HUES48 (cell line): ENCODE measurements around the gene ZBTB7B.
A peak's percentile ranks its signal among the peaks of the same experiment; 100 is the strongest.

Experiments
- H3K27ac ChIP-seq: one replicate; pipeline ENCODE4 v1.7.0; 2013; ENCODE audit warnings: low read depth, low read length, inconsistent platforms
- H3K27me3 ChIP-seq: 2 replicates; pipeline ENCODE4 v1.6.1; 2013; ENCODE audit warnings: mild to moderate bottlenecking, low read length; ENCODE audit not compliant: control insufficient read depth, insufficient read depth
- H3K36me3 ChIP-seq: 2 replicates; pipeline ENCODE4 v1.6.1; 2013; ENCODE audit warnings: low read length; ENCODE audit not compliant: control insufficient read depth, insufficient read depth
- H3K4me1 ChIP-seq: 2 replicates; pipeline ENCODE4 v1.6.1; 2013; ENCODE audit warnings: mild to moderate bottlenecking, low read length; ENCODE audit not compliant: control insufficient read depth, insufficient read depth
- H3K4me3 ChIP-seq: 2 replicates; pipeline ENCODE4 v1.5.1; 2013; ENCODE audit warnings: mild to moderate bottlenecking, low read depth, low read length
- H3K9ac ChIP-seq: 2 replicates; pipeline ENCODE4 v1.6.1; 2013; ENCODE audit warnings: mild to moderate bottlenecking, low read depth, low read length, moderate library complexity
- H3K9me3 ChIP-seq: 2 replicates; pipeline ENCODE4 v1.6.1; 2013; ENCODE audit warnings: low read length; ENCODE audit not compliant: control insufficient read depth, insufficient read depth

Gene ZBTB7B

DNA sequence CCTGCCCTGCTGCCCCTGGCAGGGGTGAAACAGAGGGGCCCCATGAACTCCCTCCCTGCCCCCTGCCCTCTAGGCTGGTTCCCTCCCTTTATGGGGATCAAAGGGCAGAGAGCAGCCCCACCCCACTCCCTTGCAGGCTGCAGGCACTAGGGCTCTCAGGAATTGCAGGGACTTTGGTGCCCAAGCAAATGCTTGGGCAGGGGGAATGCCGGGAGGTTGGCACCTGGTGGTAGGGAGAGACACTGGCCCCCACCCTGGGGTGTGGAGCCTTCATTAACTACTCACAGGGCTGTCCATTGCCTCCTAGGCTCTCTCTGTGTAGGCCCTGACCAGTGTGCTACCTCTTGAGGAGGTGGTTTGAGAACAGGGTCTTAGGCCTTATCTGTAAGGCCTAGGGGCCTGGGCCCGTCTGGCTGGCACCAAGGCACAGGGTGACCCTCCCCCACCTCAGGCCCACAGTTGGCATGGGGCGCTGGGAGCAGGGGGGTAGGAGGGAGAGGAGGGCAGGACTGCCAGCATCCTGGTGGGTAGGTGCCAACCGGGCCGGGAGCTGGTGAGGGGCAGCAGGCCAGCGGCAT is 4.7 kb downstream of the ZBTB7B start:
- Histone ChIP-seq H3K27me3 (no peaks in the 10 kb centered on the region), H3K27ac (no peak overlapping the region), H3K36me3 (no peaks in the 10 kb centered on the region), H3K4me1 (peaks cover 21% of the 10 kb centered on the region), H3K9me3 (no peaks in the 10 kb centered on the region), H3K9ac (no peak overlapping the region), H3K4me3 (no peak overlapping the region)

DNA sequence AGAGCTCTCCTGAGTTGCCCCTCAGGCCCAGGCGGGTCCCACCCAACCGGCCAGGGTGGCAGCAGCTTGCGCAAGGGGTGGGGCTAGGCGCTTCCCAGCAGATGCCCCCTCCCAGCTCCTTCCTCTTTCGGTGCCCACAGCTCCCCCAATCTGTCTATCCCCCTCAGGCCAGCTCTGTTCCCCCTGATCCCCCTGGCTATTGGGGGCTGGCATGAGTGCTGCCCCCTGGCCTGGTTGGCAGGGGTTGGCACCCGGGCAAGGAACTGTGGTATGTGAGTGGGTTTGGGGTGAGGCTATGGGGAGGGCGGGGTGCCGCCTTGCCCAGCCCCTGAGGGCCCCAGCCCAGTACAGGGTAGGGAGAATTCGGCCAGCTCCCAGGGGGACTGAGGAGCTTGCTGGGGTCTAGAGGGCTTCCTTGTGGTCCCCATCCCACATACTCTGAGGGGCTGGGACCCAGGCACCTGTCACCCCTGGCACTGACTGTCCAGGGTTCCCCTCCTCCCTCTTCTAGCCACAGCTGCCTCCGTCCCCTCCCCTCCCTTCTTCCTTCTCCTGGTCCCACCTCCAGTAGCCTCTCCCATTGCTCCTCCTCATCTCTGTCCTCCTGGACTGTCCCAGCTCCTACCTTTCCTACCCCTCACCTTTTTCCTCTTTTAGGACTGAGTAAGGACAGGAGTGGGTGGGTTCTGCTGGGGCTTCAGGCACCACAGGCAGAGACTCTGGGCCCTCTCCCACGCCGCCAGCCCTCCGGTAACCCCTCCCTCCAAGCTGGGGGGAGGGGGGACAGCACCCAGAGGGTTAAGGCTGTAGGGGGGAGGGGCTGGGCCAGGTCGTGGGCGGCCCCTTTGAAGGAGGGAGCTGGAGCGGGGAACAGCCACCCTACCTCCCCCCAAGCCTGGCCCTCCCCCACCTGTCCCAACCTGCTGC is 5.7 kb downstream of the ZBTB7B start:
- no peaks in the 10 kb centered on the region for H3K9me3 ChIP-seq
- no peaks in the 10 kb centered on the region for H3K27me3 ChIP-seq
- H3K4me3 ChIP-seq: peak overlapping the region; percentile 39; the same call in 1 of the 2 replicates
- peaks cover 30% of the 10 kb centered on the region for H3K4me1 ChIP-seq
- peak overlapping the region; percentile 20 for H3K27ac ChIP-seq
- H3K9ac ChIP-seq: no peak overlapping the region
- H3K36me3 ChIP-seq: peaks cover 5% of the 10 kb centered on the region; the same call in 1 of the 2 replicates

DNA sequence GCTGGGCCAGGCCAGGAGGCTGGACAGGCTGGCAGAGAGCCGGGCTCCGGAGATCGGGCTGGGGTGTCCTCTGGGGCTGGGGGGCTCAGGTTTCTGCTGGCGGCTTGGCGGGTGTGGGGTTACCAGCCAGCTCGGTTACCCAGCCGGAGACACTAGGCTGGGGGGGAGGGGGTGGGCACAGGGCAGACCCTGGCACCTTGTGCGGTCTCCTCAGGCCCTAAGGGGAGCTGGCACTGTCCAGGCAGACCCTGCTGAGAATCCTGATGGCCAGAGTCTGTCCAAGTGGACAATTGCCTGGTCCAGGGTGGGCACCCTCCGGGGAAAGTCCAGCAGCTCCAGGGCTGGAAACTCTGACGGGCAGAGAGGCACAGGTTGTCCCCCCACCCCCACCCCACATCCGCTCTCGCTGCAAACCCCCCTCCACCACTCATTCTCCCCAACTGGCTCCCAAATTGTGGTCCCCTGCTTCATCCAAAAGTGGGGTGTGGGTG is 6.7 kb downstream of the ZBTB7B start:
- H3K9me3 ChIP-seq: no peaks in the 10 kb centered on the region
- peaks cover 31% of the 10 kb centered on the region for H3K4me1 ChIP-seq
- no peaks in the 10 kb centered on the region for H3K27me3 ChIP-seq
- peaks cover 12% of the 10 kb centered on the region for H3K36me3 ChIP-seq
- no peak overlapping the region for H3K4me3 ChIP-seq
- H3K27ac ChIP-seq: no peak overlapping the region
- H3K9ac ChIP-seq: no peak overlapping the region

DNA sequence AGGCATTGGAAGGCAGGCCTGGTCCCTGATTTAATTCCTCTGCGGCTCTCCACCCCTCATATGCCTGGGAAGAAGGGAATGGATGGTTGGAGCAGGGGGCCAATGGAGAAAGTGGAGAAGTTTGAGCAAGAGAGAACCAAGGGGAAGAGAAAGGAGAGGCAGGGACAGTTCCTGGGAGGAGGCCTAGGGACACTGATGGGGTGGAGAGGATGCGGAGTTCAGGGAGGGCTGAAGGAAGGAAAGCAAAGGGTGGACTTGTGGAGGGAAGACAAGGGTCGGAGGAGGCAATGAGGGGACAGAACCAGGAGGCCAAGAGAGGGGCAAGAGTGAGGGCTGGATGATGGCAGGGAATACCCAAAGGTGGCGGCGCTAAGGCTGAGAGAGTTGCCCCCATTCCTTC is 7.1 kb downstream of the ZBTB7B start:
- H3K4me3 ChIP-seq: no peak overlapping the region
- H3K36me3 ChIP-seq: peaks cover 17% of the 10 kb centered on the region
- peaks cover 26% of the 10 kb centered on the region for H3K4me1 ChIP-seq
- no peaks in the 10 kb centered on the region for H3K27me3 ChIP-seq
- no peak overlapping the region for H3K27ac ChIP-seq
- no peak overlapping the region for H3K9ac ChIP-seq
- H3K9me3 ChIP-seq: no peaks in the 10 kb centered on the region

DNA sequence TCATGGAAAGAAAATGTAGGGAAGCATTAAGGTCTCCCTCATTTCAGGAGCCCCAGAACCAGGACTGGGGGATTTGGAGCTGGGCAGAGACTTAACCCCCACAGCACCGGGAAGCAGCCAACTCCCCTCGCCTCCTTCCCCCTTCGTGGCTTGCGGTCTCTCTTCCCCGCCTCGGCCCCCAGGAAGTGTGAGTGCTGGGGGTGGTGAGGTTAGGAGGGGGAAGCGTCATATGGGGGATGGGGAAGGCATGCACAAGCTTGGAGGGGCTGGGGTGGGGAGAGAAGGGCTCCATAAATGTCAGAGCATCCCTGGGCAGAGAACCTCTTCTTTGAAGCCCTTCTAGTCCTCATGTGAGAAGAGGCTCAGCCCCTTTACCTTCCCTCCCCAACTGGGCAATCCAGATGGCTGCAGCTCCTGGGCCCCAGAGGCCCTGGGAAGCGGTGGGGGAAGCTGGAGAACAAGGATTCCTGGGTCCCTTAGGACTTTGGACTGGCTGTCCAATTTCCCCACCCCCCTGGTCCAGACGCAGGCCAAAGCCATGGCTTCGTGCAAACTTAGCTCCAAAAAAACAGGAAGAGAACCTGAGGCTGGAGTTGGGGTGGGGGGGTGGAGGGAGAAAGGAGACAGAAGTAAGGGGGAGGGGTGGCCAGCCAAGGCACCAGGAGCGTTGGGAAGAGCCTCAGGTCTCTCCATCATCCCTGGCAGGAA is 7.8 kb downstream of the ZBTB7B start:
- Histone ChIP-seq H3K4me3 (no peak overlapping the region), H3K4me1 (peaks cover 21% of the 10 kb centered on the region), H3K27me3 (no peaks in the 10 kb centered on the region), H3K36me3 (peaks cover 23% of the 10 kb centered on the region), H3K27ac (no peak overlapping the region), H3K9me3 (no peaks in the 10 kb centered on the region), H3K9ac (no peak overlapping the region)

DNA sequence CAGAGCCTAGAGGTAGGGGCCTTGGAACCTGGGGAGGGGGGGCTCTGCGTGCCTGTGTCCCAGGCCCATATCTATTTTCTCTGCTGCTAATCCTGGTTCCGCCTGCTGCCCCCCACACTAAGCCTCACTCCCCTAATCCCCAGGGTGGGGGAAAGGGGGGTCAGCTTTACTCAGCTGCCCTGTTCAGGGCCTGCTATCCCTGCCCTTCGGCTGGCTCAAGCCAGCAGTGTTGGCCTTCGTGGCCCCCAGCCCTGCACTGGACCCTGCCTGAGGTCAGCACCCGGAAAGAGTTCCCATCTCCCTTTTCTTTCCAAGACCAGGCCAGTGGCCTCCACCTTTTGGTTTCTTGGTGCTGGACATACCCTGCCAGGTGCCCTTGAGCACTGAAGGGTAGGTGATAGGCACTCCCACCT is 8.4 kb downstream of the ZBTB7B start:
- Histone ChIP-seq H3K36me3 (peaks cover 29% of the 10 kb centered on the region), H3K9me3 (no peaks in the 10 kb centered on the region), H3K9ac (no peak overlapping the region), H3K4me1 (peaks cover 19% of the 10 kb centered on the region), H3K27ac (no peak overlapping the region), H3K4me3 (no peak overlapping the region), H3K27me3 (no peaks in the 10 kb centered on the region)

DNA sequence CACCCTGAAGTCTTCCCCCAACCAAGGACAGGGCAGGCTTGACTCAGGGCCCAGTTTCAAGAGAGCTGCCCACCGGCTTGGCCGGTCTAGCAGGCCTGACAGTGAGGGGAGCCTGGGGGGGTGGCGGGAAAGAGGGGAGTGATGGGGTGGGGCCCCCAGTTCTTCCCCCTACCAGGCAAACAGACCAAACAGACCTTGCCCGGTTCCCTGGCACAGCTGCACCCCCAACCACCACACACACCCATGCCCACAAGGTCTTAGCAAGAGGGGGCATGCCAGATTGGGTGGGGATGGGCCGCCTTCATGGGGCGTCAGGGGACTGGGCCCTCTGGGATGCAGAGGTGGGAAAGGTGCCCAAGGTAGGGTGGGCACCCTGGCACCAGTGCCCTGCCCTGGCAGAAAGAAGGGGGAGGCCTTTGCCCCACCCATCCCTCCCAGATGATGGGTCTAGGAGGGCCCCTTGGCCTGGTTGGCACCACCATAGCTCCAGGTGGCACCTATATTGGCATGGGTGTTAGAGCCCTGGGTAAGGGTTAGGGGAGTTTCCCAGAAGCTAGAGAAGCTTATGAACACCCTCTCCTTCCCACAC is 8.9 kb downstream of the ZBTB7B start:
- H3K27ac ChIP-seq: no peak overlapping the region
- H3K36me3 ChIP-seq: peaks cover 34% of the 10 kb centered on the region
- H3K4me1 ChIP-seq: peaks cover 21% of the 10 kb centered on the region
- H3K4me3 ChIP-seq: no peak overlapping the region
- H3K9ac ChIP-seq: no peak overlapping the region
- H3K27me3 ChIP-seq: no peaks in the 10 kb centered on the region
- no peaks in the 10 kb centered on the region for H3K9me3 ChIP-seq

DNA sequence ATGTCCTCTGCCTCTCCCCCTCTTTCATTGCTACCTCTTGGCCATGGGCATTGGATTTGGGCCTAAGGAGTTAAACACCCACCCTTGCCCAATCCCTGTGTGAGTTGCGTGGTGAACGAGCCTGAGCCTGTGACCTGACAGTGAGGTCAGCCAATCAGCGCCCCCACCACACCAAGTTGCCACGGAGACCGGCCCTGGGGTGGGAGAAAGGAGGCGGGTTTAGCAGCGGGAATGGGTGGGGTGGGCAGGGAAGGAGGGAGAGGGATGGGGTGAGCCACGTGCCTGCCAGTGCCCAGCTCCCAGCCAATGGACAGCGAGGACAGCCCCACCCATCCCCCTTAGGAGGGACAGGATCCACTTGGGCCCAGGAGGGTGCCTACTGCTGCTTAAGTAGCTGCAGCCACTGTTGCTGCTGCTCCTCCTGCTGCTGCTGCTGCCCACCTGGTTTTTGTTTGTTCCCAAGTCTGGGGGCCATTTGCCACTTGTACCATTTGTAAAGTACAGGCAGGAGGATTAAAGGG is 9.5 kb downstream of the ZBTB7B start:
- H3K9ac ChIP-seq: no peak overlapping the region
- H3K4me1 ChIP-seq: peaks cover 26% of the 10 kb centered on the region

DNA sequence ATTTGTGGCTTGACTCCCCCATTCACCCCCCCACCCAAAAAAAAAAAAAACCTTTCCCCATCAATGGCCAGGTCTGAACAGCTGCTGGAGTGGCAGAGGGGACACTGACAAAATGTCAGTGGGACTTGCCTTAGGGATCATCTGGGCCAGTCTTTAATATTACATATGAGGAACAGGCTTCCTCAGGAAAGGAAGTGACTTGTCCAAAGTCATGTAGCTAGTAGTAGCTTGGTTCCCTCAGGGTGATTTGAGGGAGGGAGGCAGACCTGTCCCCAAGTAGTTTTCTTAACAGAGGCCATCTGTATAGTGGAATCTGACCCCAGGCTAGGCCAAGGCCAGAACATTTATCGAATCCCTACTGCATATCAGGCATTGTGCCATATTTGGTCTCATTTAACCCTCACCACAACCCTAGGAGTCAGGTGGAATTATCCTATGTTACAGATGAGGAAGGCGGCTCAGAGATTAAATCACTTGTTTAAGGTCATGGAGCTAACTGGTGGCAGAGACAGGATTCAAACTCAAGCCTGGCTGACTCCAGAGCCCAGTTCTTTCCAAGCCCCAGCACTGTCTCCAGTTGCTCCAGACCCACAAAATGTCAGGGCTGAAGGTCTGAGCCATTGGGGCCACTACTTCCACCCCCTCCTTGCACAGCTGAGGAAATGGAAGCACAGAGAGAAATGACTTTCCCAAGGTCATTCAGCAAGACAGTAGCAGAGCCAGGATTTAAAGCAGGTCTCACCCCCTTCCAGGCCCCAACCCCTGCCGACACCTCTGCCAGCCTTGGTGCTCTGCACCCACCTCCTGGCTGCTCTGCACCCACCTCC is 10.4 kb downstream of the ZBTB7B start:
- no peak overlapping the region for H3K9ac ChIP-seq
- H3K4me1 ChIP-seq: peaks cover 31% of the 10 kb centered on the region
- H3K27ac ChIP-seq: no peak overlapping the region

More for the DNA sequence above, 9.5 kb downstream of the ZBTB7B start:
- H3K36me3 ChIP-seq: peaks cover 38% of the 10 kb centered on the region
- no peaks in the 10 kb centered on the region for H3K27me3 ChIP-seq
- H3K27ac ChIP-seq: no peak overlapping the region
- H3K9me3 ChIP-seq: no peaks in the 10 kb centered on the region
- H3K4me3 ChIP-seq: no peak overlapping the region

DNA sequence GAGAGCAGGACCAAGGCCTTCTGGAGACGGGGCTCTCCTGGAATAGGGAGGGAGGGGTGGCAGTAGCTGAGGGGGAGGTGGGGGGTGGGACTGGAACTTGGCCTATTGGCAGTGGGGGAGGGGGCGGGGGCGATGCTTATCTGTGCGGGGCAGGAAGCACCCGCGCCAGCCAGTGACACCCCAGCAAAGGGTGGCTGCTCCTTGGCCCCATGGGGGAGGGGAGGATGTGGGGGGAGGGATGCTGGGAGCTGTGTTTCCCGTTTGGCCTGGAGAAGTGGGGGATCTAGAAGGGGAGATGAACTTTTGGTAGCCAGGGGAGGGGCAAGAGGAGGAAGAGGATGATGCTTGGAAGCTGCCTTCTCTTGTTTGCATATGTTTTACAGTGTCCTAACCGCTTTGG is 11.0 kb downstream of the ZBTB7B start:
- Histone ChIP-seq H3K4me1 (peaks cover 32% of the 10 kb centered on the region), H3K36me3 (peaks cover 38% of the 10 kb centered on the region), H3K4me3 (no peak overlapping the region), H3K9me3 (no peaks in the 10 kb centered on the region), H3K27ac (no peak overlapping the region), H3K9ac (no peak overlapping the region), H3K27me3 (no peaks in the 10 kb centered on the region)

More for the DNA sequence above, 10.4 kb downstream of the ZBTB7B start:
- peaks cover 38% of the 10 kb centered on the region for H3K36me3 ChIP-seq
- H3K4me3 ChIP-seq: no peak overlapping the region
- H3K27me3 ChIP-seq: no peaks in the 10 kb centered on the region
- H3K9me3 ChIP-seq: no peaks in the 10 kb centered on the region
